Measurements from ENCODE around the gene IRF2BP1. TPM values are rescaled to one million over a fixed set of nuclear protein-coding genes. Genes with fewer than 3 reads are reported as not detected.
"Not testable (repeated sequence)": the region's sequence is repeated elsewhere in the genome, so short reads cannot be mapped to it uniquely, and the experiment has no call there.

Gene IRF2BP1
- total RNA-seq, 1 donor from 2014 or later: 32.9 TPM

DNA sequence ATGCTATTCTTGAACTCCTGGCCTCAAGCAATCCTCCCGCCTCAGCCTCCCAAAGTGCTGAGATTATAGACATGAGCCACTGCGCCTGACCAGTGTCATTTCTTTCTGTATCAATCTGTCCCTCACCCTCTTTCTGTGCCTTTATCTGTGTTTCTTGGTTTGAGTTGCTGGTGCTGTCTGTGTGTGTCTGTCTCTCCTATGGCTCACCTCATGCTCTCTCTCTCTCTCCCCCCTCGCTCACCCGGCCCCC is 9.9 kb downstream of the IRF2BP1 start:
- TF ChIP-seq, protein P1, sequence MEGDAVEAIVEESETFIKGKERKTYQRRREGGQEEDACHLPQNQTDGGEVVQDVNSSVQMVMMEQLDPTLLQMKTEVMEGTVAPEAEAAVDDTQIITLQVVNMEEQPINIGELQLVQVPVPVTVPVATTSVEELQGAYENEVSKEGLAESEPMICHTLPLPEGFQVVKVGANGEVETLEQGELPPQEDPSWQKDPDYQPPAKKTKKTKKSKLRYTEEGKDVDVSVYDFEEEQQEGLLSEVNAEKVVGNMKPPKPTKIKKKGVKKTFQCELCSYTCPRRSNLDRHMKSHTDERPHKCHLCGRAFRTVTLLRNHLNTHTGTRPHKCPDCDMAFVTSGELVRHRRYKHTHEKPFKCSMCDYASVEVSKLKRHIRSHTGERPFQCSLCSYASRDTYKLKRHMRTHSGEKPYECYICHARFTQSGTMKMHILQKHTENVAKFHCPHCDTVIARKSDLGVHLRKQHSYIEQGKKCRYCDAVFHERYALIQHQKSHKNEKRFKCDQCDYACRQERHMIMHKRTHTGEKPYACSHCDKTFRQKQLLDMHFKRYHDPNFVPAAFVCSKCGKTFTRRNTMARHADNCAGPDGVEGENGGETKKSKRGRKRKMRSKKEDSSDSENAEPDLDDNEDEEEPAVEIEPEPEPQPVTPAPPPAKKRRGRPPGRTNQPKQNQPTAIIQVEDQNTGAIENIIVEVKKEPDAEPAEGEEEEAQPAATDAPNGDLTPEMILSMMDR (IDR thresholded peaks at IDR 0.05; ENCODE audit: insufficient read depth, low read length, poor library complexity, severe bottlenecking): no peak
- H3K36me3 ChIP-seq (ENCODE audit: control insufficient read depth, insufficient read depth, low read length): no peaks in the 10 kb centered on the region
- H3K27me3 ChIP-seq (ENCODE audit: control insufficient read depth, insufficient read depth, low read length): no peaks in the 10 kb centered on the region
- H3K4me3 ChIP-seq (ENCODE audit: low read depth, low read length): no peak overlapping the region
- DNase-seq (ENCODE audit: low read depth): no peak

DNA sequence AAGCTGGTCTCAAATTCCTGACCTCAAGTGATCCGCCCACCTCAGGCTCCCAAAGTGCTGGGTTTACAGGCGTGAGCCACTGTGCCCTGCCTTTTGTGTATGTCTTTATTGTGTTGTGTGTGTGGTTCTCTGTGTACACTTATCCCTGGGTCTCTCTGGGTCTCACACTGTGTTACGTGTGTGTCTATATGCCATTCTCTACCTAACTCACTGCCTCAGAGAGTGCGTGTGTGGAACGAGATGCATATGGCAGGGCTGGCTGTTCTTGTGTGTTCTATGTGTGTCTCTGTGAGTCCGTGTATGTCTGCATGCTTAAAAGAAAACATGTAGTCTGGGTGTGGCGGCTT is 11.3 kb downstream of the IRF2BP1 start:
- Histone ChIP-seq H3K27me3 (ENCODE audit: control insufficient read depth, insufficient read depth, low read length) (no peaks in the 10 kb centered on the region), H3K36me3 (ENCODE audit: control insufficient read depth, insufficient read depth, low read length) (no peaks in the 10 kb centered on the region), H3K4me3 (ENCODE audit: low read depth, low read length) (no peak overlapping the region)
- no peak for DNase-seq (ENCODE audit: low read depth)
- TF ChIP-seq, protein P1 (IDR thresholded peaks at IDR 0.05; ENCODE audit: insufficient read depth, low read length, poor library complexity, severe bottlenecking): no peak

DNA sequence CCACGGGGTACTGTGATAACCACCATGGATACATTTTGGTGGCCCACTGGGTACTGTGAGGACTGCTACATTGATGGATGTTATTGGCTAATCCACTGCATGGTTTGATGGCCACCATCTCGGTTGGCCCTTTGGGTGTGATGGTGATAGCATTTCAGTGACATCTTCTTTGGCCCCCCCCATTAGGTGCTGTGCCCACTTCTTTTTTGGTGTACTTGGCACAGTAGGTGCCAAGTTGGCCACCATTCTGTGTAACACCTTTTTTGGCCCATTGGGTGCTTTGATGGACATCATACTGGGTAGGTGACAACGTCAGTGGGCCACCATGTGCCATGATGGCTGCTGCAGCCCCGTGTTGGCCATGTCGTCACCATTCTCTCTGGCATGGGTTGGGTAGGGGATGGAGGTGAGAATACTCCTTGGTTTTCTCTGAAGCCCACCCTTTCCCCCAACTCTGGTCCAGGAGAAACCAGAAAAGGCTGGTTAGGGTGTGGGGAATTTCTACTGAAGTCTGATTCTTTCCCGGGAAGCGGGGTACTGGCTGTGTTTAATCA is 12.6 kb downstream of the IRF2BP1 start:
- DNase-seq (ENCODE audit: low read depth): no peak
- no peaks in the 10 kb centered on the region for H3K36me3 ChIP-seq (ENCODE audit: control insufficient read depth, insufficient read depth, low read length)
- H3K27me3 ChIP-seq (ENCODE audit: control insufficient read depth, insufficient read depth, low read length): no peaks in the 10 kb centered on the region
- no peak overlapping the region for H3K4me3 ChIP-seq (ENCODE audit: low read depth, low read length)
- TF ChIP-seq, protein P1 (IDR thresholded peaks at IDR 0.05; ENCODE audit: insufficient read depth, low read length, poor library complexity, severe bottlenecking): no peak

DNA sequence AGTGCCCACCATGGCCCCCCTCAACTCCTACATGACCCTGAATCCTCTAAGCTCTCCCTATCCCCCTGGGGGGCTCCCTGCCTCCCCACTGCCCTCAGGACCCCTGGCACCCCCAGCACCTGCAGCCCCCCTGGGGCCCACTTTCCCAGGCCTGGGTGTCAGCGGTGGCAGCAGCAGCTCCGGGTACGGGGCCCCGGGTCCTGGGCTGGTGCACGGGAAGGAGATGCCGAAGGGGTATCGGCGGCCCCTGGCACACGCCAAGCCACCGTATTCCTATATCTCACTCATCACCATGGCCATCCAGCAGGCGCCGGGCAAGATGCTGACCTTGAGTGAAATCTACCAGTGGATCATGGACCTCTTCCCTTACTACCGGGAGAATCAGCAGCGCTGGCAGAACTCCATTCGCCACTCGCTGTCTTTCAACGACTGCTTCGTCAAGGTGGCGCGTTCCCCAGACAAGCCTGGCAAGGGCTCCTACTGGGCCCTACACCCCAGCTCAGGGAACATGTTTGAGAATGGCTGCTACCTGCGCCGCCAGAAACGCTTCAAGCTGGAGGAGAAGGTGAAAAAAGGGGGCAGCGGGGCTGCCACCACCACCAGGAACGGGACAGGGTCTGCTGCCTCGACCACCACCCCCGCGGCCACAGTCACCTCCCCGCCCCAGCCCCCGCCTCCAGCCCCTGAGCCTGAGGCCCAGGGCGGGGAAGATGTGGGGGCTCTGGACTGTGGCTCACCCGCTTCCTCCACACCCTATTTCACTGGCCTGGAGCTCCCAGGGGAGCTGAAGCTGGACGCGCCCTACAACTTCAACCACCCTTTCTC is 13.6 kb downstream of the IRF2BP1 start:
- TF ChIP-seq, protein P1 (IDR thresholded peaks at IDR 0.05; ENCODE audit: insufficient read depth, low read length, poor library complexity, severe bottlenecking): no peak
- Histone ChIP-seq H3K4me3 (ENCODE audit: low read depth, low read length) (no peak overlapping the region), H3K27me3 (ENCODE audit: control insufficient read depth, insufficient read depth, low read length) (no peaks in the 10 kb centered on the region), H3K36me3 (ENCODE audit: control insufficient read depth, insufficient read depth, low read length) (no peaks in the 10 kb centered on the region)
- DNase-seq (ENCODE audit: low read depth): no peak

DNA sequence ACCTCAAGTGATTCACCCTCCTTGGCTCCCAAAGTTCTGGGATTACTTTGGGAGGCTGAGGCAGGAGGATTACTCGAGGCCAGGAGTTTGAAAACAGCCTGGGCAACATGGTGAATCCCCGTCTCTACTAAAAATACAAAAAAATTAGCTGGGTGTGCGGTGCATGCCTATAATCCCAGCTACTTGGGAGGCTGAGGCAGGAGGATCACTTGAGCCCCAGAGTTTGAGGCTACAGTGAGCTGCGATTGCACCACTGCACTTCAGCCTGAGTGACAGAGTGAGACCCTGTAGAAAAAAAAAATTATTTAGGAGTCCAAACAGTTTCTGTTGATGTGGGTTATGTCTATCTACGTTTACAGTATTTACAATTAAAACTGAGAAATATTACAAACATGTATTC is 15.1 kb downstream of the IRF2BP1 start:
- TF ChIP-seq, protein P1 (IDR thresholded peaks at IDR 0.05; ENCODE audit: insufficient read depth, low read length, poor library complexity, severe bottlenecking): no peak
- H3K27me3 ChIP-seq (ENCODE audit: control insufficient read depth, insufficient read depth, low read length): no peaks in the 10 kb centered on the region
- DNase-seq (ENCODE audit: low read depth): no peak
- H3K36me3 ChIP-seq (ENCODE audit: control insufficient read depth, insufficient read depth, low read length): no peaks in the 10 kb centered on the region
- no peak overlapping the region for H3K4me3 ChIP-seq (ENCODE audit: low read depth, low read length)

DNA sequence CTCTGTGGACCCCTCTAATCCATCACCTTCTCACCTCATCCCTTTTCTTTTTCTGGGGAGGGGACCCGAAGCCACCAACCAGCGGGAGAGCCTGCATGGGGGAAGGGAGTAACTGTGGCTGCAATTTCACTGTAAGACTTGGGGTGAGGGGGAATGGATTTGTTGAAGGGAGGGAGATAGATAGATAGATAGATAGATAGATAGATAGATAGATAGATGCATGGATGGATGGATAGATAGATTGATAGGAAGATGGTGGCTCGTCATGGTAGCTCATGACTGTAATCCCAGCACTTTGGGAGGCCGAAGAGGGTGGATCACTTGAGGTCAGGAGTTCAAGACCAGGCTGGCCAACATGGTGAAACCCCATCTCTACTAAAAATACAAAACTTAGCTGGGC is 18.7 kb downstream of the IRF2BP1 start:
- DNase-seq (ENCODE audit: low read depth); H3K4me3 ChIP-seq (ENCODE audit: low read depth, low read length); H3K36me3 ChIP-seq (ENCODE audit: control insufficient read depth, insufficient read depth, low read length): not testable (repeated sequence)
- H3K27me3 ChIP-seq (ENCODE audit: control insufficient read depth, insufficient read depth, low read length): peaks cover 13% of the 10 kb centered on the region
